ENCODE measurements around the gene SPP2. TPM values are rescaled to one million over a fixed set of nuclear protein-coding genes. Genes with fewer than 3 reads are reported as not detected.

Gene SPP2
- total RNA-seq, 4 donors from 2014 or later: not detected

GRCh38 chr2:234121999-234122398, 71.5 kb downstream of the SPP2 start:
- no peaks in the 10 kb centered on the region for H3K27me3 ChIP-seq
- in situ Hi-C loops (cut with MboI; ENCODE audit: low pct_ligation_motif_present in 1 of 4, low pct_unique_long_range_greater_than_20kb in 1 of 4, low sequenced_read_pairs in 3 of 4): no loop called here
- TF ChIP-seq POLR2A (IDR thresholded peaks at IDR 0.05) (no peak), EP300 (IDR thresholded peaks at IDR 0.05; ENCODE audit: low read depth) (no peak), POLR2AphosphoS5 (IDR thresholded peaks at IDR 0.05) (no peak)
- TF ChIP-seq, protein P1, sequence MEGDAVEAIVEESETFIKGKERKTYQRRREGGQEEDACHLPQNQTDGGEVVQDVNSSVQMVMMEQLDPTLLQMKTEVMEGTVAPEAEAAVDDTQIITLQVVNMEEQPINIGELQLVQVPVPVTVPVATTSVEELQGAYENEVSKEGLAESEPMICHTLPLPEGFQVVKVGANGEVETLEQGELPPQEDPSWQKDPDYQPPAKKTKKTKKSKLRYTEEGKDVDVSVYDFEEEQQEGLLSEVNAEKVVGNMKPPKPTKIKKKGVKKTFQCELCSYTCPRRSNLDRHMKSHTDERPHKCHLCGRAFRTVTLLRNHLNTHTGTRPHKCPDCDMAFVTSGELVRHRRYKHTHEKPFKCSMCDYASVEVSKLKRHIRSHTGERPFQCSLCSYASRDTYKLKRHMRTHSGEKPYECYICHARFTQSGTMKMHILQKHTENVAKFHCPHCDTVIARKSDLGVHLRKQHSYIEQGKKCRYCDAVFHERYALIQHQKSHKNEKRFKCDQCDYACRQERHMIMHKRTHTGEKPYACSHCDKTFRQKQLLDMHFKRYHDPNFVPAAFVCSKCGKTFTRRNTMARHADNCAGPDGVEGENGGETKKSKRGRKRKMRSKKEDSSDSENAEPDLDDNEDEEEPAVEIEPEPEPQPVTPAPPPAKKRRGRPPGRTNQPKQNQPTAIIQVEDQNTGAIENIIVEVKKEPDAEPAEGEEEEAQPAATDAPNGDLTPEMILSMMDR (IDR thresholded peaks at IDR 0.05): no peak
- H3K36me3 ChIP-seq: no peaks in the 10 kb centered on the region
- no peak overlapping the region for H3K27ac ChIP-seq
- WGBS, 2 donors (ENCODE audit: low coverage in 1 of 2): 92 to 100% methylated on average over 1 of the region's 1 CpG
- intact Hi-C loops (cut with DNase I; ENCODE audit: low total_unique reads): no loop called here
- DNase-seq: no peak
- H3K4me1 ChIP-seq: no peaks in the 10 kb centered on the region
- H3K4me3 ChIP-seq: no peak overlapping the region
- H3K9me3 ChIP-seq: no peaks in the 10 kb centered on the region

GRCh38 chr2:234125451-234126145, 75.1 kb downstream of the SPP2 start:
- TF ChIP-seq POLR2AphosphoS5 (IDR thresholded peaks at IDR 0.05) (no peak), EP300 (IDR thresholded peaks at IDR 0.05; ENCODE audit: low read depth) (no peak), POLR2A (IDR thresholded peaks at IDR 0.05) (no peak)
- TF ChIP-seq, protein P1 (IDR thresholded peaks at IDR 0.05): no peak
- no peak for DNase-seq
- H3K4me1 ChIP-seq: no peaks in the 10 kb centered on the region
- no peaks in the 10 kb centered on the region for H3K27me3 ChIP-seq
- H3K27ac ChIP-seq: no peak overlapping the region
- 73 to 78% methylated on average over 7 of the region's 7 CpGs for WGBS, 2 donors (ENCODE audit: low coverage in 1 of 2)
- intact Hi-C loops (cut with DNase I; ENCODE audit: low total_unique reads) (no loop called here), in situ Hi-C loops (cut with MboI; ENCODE audit: low pct_ligation_motif_present in 1 of 4, low pct_unique_long_range_greater_than_20kb in 1 of 4, low sequenced_read_pairs in 3 of 4) (loop anchor here in 2 of 4 donors (25.0 kb wide), 2 partner anchors 137 to 987 kb away; no protein-coding TSS in a partner anchor)
- H3K36me3 ChIP-seq: no peaks in the 10 kb centered on the region
- H3K9me3 ChIP-seq: no peaks in the 10 kb centered on the region
- no peak overlapping the region for H3K4me3 ChIP-seq

- Histone ChIP-seq H3K36me3 (no peaks in the 10 kb centered on the region), H3K4me3 (no peak overlapping the region), H3K27me3 (no peaks in the 10 kb centered on the region), H3K9me3 (no peaks in the 10 kb centered on the region), H3K27ac (no peak overlapping the region), H3K4me1 (no peaks in the 10 kb centered on the region)
- WGBS, 2 donors (ENCODE audit: low coverage in 1 of 2): 83 to 94% methylated on average over 6 of the region's 6 CpGs
- intact Hi-C loops (cut with DNase I; ENCODE audit: low total_unique reads): no loop called here
- TF ChIP-seq, protein P1 (IDR thresholded peaks at IDR 0.05): no peak
- no peak for TF ChIP-seq EP300 (IDR thresholded peaks at IDR 0.05; ENCODE audit: low read depth)
- TF ChIP-seq POLR2AphosphoS5 (IDR thresholded peaks at IDR 0.05): no peak
- TF ChIP-seq POLR2A (IDR thresholded peaks at IDR 0.05): no peak
- in situ Hi-C loops (cut with MboI; ENCODE audit: low pct_ligation_motif_present in 1 of 4, low pct_unique_long_range_greater_than_20kb in 1 of 4, low sequenced_read_pairs in 3 of 4): loop anchor here in 2 of 4 donors (25.0 kb wide), 2 partner anchors 136 to 986 kb away; no protein-coding TSS in a partner anchor
- no peak for DNase-seq
Observed at GRCh38 chr2:234126146-234126470, 75.6 kb downstream of the SPP2 start.

Other genes with a start within 250 kb of the SPP2 start
- gene HJURP, start 196.2 kb upstream of the SPP2 start, total RNA-seq: 10 to 100 TPM in 1 of 4 donors, 1 to 10 TPM in 2, not detected in 1; 1.9 to 29.5 (median 2.1) TPM
- gene TRPM8, start 133.3 kb upstream of the SPP2 start, total RNA-seq: not detected